GM21381 (cell line): ENCODE measurements around the gene KRT86.
"Not testable (repeated sequence)": the region's sequence is repeated elsewhere in the genome, so short reads cannot be mapped to it uniquely, and the experiment has no call there.

Source experiments
- ATAC-seq: cut with Tn5 transposase; IDR thresholded peaks from one replicate; pipeline ENCODE4 v1.9.1; 2021; ENCODE audit warnings: mild to moderate bottlenecking, moderate library complexity; ENCODE audit not compliant: unreplicated experiment

Gene KRT86

DNA sequence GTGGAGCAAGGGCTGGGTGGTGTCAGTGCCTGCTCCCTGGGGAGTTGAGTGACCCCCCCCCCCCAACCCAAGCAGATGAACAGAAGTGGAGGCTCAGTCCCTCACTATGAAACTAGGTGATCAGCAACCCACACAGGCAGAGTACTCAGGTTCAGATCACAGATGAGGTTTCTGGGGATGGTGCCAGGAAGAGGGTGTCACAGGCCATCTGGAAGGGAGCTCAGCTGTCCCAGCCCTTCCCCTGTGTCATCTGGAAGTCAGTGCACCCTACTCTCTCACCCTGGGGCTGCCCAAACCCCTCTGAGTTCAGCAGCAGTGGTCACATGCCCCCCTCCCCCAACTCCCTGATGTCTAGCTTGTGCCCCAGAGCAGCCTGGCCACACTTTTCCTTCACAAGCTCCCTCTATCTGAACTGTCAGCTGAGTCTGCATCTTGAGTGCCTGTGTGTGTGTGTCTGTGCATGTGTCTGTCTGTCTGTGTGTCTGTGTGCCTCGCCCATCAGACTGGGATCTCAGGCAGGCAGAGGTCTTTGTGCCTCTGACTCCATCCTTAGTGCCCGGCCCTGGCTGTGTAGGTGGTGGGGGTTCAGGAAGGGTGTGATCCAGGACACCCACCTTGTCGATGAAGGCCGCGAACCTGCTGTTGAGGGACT lies 16.2 kb downstream of the KRT86 start:
- not testable (repeated sequence) for ATAC-seq

DNA sequence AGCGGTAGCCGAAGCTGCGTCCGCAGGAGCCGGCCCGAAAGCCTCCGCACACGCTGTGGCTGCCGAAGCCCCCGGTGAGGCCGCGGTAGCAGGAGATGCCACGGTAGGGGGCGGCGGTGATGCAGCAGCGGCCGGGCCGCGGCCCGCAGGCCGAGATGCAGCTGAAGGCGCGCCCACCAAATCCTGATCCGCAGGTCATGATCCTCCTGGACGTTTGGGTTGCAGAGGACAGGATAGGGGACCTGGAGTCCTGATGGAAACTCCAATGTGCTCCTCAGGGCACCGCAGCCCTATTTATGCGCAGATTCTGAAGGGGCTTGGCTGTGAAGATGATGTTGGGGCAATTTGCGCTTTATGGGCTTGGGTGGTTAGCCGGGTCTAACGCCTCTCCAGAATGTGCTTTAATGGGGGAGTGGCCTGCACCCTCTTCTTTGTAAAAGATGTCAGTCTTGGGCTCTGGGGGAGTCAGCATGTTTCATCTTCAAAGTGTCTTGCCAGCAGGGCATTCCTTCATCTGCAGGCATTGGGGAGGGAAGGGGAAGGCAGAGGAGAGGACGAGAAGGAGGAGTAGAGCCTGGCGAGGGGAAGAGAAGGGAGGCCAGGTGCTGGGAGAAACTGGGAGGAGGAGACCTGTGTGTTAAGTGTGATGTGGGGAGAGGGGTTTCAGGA lies 17.0 kb downstream of the KRT86 start, which contains the start of gene KRT81:
TSS of gene KRT81 (minus strand) at position 268 of the 669 bp plus-strand sequence. CDS start at position 199, 69 bp downstream.
- no peak for ATAC-seq

DNA sequence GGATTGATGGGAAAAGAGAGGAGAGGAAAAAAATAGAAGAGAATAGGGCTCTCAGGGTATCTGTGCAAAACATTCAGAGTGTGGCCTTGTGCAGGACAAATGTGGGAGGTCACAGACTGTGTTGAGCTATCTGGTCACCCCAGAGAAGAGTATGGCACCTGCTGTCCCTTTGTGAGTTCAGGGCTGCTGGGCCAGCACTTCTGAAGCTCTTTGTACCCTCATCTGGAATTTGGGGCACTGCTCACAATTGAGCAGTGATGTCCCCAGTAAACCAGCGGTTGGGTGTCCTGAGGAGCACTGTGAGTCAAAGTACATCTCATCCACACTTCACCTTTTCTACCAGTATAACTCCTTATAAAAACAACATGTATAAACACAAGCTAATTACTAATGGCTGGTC lies 19.5 kb downstream of the KRT86 start:
- ATAC-seq: no peak

DNA sequence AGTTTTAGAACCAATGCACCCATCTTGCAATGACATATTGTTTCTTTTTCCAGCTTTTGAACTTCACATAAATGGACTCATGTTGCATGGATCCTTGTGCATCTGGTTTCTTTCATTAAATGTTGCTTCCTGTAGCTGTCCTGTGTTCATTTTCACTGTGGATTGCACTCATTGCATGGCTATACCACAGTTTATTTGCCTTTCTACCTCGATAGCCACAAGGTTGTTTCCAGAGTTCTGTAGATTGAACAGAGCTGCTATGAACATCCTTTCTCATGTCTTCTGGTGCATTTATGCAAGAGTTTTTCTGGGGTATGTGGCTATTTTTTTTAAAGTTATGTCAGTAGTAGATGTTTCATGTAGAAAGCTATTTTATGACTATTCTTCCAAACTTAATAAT lies 20.4 kb downstream of the KRT86 start:
- no peak for ATAC-seq

DNA sequence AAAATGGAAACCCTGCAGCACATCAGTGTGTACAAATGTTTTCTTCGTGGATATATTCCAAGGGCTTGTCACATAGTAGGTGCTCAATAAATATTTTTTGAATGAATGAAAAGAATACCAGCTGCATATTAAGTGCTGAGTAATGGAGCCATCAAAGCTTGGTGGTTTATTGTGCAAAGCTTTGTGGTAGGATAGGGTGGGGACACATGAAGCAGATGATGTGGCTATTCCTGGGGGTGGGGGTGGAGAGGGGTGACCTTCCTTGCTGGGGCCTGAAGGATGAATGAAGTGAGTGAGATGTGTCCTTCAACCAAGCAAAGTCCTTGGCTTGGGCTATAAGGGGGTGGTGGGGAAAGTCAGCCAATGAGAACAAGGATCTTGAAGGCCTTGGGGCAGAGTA lies 21.2 kb downstream of the KRT86 start:
- ATAC-seq: no peak

DNA sequence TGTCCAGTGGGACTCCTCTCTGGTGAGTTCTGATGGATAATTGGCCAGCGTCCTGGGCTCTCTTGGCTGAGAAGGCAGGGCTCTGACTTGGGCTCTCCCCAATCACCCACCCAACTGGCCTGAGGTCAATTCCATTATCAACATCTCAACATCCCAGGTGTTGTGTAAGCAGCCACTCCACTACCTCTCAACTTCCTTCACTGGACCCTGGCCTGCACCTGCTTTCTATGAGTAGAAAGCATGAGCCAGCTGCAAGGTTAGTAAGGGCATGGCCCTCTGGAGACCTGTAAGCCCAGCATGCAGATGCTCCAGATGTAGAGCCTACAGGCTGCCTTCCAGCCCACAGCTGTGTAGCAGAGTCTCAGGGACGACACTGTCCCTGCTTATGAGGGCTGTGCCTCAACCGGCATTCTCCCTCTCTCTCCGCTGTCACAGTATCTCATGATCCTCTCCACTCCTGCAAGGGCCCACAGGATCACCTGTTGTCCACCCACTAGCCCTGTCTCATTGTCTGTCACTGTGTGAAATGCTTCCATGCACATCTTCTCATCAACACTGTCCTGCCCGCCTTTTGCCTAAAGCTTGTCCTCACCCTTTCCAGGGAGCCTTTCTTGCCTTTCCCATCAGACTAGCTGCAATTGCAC lies 22.2 kb downstream of the KRT86 start:
- ATAC-seq: no peak

DNA sequence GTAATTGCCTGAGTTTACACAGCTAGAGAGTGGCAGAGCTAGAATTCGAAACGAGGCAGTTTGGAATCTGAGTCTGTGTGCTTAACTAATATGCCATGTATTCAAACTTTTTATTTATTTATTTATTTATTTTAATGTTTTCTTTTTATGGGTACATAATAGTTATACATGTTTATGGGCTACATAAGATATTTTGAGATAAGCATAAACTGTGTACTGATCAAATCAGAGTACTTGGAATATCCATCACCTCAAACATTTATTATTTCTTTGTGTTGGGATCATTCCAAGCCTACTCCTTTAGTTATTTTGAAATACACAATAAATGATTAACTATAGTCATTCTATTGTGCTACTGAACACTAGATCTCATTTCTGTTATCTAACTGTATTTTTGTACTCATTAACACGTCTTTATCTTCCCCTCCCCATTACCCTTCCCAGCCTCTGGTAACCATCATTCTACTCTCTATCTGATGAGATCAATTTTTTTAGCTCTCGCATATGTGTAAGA lies 24.3 kb downstream of the KRT86 start:
- ATAC-seq: no peak

DNA sequence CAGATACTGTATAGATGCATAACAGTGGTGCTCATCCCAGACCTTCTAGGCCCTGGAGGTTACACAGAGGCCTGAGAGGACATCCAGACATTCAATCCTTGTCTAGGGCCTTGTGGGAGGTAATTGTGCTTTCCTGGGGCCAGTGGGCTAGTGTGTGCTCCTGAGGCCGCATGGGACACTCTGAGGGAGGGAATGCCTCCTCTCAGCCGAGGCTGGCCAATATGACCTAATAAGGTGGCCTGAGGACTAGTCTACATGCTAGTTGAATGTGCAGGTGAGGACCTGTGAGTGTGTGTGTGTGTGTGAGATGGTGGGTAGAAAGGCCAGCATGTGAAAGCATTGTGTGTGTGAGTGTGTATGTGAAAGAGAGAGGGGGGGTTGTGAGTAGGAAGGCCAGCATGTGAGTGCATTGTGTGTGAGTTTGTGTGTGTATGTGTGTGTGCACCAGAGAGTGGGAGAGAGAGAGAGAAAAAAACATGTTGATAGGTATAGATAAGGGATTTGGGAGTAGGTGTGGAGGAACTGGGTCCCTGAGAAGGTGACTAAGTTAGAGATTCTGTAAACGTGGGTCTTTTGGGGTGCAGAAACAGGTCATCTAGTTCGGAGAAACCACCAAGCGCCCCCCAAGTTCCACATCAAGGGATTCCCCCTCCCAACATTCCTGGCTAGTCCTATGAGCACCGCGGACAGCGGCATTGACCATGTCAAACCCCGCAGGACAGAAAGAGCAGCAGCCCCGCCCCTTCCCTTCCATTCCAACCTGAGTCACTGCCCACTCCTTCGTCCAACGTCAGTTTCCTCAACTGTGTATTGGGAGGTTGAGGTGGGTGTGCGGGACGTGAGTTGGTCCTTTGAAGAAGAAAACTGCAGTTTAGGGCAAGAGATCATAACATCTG lies 26.6 kb downstream of the KRT86 start:
- ATAC-seq: no peak

DNA sequence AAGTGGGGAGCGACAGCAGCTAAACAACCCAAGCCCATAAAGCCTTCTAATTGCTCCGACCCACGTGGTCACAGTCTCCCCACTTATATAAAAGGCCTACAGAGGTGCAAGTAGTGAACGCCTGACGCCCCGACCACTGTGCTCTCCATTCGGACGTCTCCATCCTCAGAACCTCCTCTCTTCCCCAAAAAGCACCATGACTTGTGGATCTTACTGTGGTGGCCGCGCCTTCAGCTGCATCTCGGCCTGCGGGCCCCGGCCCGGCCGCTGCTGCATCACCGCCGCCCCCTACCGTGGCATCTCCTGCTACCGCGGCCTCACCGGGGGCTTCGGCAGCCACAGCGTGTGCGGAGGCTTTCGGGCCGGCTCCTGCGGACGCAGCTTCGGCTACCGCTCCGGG lies 27.3 kb downstream of the KRT86 start:
- ATAC-seq: not testable (repeated sequence)

DNA sequence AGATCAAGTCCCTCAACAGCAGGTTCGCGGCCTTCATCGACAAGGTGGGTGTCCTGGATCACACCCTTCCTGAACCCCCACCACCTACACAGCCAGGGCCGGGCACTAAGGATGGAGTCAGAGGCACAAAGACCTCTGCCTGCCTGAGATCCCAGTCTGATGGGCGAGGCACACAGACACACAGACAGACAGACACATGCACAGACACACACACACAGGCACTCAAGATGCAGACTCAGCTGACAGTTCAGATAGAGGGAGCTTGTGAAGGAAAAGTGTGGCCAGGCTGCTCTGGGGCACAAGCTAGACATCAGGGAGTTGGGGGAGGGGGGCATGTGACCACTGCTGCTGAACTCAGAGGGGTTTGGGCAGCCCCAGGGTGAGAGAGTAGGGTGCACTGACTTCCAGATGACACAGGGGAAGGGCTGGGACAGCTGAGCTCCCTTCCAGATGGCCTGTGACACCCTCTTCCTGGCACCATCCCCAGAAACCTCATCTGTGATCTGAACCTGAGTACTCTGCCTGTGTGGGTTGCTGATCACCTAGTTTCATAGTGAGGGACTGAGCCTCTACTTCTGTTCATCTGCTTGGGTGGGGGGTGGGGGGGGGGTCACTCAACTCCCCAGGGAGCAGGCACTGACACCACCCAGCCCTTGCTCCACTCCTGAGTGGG lies 27.9 kb downstream of the KRT86 start:
- not testable (repeated sequence) for ATAC-seq

DNA sequence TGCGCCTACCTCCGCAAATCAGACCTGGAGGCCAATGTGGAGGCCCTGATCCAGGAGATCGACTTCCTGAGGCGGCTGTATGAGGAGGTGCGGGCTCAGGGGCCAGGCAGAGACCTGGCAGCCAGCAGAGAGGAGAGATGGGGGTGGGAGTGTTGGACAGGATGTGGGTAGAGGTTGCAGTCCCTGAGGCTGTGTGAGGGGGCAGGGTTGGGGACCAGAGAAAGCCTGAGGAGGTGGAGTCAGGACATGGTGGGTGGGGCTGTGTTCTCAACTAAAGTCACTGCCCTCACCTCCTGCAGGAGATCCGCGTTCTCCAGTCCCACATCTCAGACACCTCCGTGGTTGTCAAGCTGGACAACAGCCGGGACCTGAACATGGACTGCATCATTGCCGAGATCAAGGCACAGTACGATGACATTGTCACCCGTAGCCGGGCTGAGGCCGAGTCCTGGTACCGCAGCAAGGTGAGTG lies 30.5 kb downstream of the KRT86 start:
- ATAC-seq: peak; percentile 83

DNA sequence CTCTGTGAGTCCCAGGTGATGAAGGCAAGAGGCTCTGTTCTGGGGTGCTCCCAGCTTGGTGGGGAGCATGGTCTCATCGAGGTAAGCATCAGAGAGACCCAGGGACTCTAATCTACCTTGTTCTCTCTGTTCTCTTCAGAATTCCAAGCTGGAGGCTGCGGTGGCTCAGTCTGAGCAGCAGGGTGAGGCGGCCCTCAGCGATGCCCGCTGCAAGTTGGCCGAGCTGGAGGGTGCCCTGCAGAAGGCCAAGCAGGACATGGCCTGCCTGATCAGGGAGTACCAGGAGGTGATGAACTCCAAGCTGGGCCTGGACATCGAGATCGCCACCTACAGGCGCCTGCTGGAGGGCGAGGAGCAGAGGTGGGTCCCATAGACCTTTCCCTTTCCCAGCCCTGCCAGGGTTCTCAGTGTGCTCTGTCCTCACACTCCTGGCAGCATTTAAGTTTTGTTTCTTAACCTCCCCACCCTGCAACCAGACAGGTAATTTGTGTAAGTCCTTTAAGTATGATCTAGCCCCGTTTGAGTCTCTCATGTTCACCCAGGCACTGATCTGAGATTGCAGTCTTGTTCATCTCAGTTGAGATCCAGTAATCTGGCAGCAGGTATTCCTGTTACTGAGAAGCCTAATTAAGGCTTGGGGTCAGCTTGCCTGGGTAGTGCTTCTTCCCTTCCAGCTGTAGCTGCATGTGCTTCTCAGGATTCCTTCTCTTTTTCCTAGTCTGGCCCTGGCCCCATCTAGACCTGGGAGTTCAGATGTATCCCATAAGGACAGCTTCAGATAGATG lies 31.7 kb downstream of the KRT86 start:
- ATAC-seq: no peak

DNA sequence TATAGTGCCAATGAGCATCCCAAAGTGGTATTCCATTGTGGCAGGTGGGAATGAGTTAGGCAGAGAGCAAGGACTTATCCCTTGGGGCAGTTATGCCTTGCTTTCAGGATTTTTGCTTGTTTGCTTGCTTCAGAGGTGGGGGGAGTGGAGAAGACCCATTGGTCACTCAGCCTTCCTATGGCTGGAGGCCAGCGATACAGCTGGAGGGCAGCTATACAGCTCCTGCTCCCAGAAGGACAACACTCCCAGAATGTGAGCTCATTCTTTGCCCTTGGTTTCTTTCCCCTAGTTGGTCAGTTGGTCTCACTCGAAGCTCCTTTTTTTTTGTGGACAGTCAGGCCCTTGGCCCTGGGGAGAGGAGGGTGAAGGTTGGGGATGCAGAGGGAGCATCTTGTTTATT lies 32.3 kb downstream of the KRT86 start:
- ATAC-seq: no peak

DNA sequence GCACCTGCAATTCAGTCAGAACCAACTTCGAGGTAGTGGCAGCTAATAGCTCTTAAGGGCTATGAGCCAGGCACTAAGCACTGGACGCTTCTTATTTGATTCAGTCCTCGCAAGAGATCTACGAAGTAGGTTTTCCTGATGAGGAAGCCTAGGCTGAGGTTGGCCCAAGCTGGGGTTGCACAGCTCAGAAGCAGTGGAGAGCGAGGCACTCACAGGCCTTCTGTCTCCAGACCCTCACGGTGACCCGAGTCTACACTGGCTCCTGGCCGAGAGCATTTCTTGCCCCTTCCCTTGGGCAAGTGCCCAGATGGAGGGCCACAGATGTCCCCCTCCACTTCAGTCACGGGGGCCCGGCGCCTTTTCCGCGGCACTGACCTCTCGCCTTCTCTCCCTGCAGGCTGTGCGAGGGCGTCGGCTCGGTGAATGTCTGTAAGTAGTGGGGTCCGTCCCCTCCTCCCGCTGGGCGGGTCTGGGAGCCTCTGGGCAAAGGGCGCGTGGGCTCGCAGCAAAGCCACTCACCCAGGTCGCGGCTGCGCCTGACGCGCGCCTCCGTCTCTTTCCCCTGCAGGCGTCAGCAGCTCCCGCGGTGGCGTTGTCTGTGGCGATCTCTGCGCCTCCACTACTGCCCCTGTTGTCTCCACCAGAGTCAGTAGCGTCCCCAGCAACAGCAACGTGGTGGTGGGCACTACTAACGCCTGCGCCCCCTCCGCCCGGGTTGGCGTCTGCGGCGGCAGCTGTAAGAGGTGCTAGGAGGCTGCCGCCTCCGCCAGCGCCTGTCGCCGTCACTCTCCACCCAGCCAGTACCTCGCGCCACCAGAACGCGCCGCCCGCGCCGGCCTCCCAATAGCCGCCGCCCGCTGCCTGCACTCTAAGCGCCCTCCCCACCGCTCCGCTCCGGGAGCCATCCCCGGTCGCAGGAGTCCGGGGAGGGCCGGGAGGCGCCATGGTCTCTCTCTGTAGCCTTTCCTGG lies 33.7 kb downstream of the KRT86 start:
- ATAC-seq: no peak

DNA sequence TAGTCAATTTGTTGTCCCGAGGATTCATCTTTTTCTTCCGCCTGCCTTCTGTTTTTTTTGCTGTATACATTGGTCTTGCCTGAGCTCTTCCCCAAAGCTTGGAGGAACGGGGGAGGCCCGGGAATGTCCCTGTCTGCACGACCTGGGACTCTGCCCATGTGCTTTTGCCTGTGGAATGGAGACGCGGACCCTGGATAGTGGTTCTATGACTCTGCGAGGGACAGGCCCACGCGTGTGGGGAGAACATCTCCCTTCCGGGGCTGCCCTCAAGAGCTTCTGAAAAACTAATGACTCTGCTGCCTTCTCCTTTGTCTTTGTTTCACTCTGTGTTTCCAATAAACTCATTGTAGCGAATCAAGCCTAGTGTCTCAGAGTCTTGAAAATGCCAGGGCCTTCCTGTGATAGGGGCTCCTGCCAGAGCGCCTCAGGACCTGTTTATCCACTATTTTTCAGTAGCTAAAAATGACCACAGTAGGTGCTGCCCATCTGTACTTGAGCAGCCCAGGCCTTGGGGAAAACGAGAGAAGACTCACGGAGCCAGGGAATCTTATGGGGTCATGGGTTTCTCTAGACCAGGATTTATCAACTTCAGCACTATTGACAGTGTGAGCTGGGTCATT lies 34.5 kb downstream of the KRT86 start:
- no peak for ATAC-seq

DNA sequence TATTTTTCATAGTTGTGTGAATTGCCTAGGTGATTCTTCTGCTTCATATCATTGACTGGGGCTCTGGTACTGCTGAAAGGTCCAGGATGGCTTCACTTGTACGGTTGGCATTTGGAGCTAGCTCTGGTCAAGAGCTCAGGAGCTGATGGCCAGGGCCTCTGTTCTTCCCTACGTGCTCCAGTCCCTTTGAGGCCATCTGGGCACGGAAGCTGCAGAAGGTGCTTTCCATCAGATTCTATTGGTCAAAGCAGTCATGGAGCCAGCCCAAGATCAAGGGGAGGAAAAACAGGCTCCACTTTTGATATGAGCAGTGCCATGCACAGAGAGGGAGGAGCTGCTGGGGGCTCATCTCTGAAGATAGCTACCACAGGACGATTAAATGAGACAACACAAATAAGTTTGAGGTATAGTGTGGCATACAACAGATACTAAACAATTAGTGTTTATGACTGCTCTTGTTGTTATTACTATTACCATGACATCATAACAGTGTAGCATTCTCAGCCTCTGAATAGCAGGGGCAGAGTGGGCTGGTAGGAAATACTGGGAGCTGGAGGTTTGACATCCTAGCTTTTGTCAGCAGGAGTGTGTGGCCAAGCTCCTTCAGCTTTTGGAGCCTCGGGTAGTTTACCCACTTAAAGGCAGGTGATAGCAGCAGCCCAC lies 36.3 kb downstream of the KRT86 start:
- ATAC-seq: no peak

DNA sequence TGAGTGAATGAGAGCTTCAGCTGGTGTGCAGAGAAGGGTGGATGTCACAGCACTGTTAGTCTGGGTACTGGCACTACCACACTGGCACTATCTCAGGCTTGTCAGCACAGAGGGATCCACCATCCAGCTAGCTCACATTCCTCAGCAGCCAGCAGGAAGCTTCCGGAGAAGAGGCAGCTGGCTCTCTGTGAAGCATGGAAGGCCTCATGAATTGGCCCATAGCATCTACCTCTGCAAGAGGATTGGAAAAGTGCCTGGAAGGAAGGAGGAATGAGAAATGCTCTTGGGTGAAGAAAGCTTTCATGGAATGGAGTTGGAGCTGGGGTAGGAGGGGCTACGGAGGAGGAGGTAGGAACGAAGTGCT lies 36.8 kb downstream of the KRT86 start:
- ATAC-seq: no peak
